HL-60 (cell line): Measurements from ENCODE around the gene ETV6.

Experiments
- TF ChIP-seq, protein P1 (sequence below): IDR thresholded peaks from one replicate; pipeline ENCODE4 v1.5.1; 2011; ENCODE audit warnings: low read length, control low read depth, inconsistent platforms; ENCODE audit not compliant: insufficient read depth
- TF ChIP-seq, protein P2 (sequence below): IDR thresholded peaks from 2 replicates; pipeline ENCODE4 v1.6.1; 2012; ENCODE audit warnings: low read depth; ENCODE audit not compliant: insufficient replicate concordance

DNA sequence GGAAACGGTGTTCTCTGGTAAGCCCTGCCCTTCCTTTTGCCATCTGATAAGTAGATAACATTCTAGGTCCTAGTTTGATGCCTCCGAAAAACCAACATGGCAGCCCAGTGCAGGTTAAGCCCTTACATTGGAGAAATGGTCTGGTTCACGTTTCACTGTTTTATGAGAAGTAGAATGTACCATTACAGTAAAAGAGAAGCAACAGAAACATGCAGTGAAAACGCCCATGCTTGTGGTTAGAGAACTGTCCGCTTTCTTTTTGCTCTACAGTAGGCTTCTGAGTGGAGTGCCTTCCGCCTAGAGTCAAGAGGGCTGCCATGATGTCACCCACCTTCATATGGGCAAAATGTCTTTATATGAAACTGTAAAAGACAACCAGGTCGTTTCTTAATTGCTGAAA lies 230.9 kb downstream of the ETV6 start:
- TF ChIP-seq, protein P1, sequence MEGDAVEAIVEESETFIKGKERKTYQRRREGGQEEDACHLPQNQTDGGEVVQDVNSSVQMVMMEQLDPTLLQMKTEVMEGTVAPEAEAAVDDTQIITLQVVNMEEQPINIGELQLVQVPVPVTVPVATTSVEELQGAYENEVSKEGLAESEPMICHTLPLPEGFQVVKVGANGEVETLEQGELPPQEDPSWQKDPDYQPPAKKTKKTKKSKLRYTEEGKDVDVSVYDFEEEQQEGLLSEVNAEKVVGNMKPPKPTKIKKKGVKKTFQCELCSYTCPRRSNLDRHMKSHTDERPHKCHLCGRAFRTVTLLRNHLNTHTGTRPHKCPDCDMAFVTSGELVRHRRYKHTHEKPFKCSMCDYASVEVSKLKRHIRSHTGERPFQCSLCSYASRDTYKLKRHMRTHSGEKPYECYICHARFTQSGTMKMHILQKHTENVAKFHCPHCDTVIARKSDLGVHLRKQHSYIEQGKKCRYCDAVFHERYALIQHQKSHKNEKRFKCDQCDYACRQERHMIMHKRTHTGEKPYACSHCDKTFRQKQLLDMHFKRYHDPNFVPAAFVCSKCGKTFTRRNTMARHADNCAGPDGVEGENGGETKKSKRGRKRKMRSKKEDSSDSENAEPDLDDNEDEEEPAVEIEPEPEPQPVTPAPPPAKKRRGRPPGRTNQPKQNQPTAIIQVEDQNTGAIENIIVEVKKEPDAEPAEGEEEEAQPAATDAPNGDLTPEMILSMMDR, result no peak
- TF ChIP-seq, protein P2, sequence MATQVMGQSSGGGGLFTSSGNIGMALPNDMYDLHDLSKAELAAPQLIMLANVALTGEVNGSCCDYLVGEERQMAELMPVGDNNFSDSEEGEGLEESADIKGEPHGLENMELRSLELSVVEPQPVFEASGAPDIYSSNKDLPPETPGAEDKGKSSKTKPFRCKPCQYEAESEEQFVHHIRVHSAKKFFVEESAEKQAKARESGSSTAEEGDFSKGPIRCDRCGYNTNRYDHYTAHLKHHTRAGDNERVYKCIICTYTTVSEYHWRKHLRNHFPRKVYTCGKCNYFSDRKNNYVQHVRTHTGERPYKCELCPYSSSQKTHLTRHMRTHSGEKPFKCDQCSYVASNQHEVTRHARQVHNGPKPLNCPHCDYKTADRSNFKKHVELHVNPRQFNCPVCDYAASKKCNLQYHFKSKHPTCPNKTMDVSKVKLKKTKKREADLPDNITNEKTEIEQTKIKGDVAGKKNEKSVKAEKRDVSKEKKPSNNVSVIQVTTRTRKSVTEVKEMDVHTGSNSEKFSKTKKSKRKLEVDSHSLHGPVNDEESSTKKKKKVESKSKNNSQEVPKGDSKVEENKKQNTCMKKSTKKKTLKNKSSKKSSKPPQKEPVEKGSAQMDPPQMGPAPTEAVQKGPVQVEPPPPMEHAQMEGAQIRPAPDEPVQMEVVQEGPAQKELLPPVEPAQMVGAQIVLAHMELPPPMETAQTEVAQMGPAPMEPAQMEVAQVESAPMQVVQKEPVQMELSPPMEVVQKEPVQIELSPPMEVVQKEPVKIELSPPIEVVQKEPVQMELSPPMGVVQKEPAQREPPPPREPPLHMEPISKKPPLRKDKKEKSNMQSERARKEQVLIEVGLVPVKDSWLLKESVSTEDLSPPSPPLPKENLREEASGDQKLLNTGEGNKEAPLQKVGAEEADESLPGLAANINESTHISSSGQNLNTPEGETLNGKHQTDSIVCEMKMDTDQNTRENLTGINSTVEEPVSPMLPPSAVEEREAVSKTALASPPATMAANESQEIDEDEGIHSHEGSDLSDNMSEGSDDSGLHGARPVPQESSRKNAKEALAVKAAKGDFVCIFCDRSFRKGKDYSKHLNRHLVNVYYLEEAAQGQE, result no peak
